Prostate gland (tissue), 2 donors: ENCODE measurements around the gene TPST1. TPM values are rescaled to one million over a fixed set of nuclear protein-coding genes. Genes with fewer than 3 reads are reported as not detected.
"Not testable (repeated sequence)": the region's sequence is repeated elsewhere in the genome, so short reads cannot be mapped to it uniquely, and the experiment has no call there.

Experiments used
- DNase-seq: peaks from one replicate; pipeline ENCODE4 v3.0.0-alpha.2; 2019; ENCODE audit warnings: low spot score
- H3K27ac ChIP-seq, 2 donors: fragments of 200-600 bp; sonication (generic); 2 replicates each; pipeline ENCODE4 v1.5.1; 2017 to 2019
- H3K27me3 ChIP-seq: fragments of 200-600 bp; sonication (generic); replicated peaks from 2 replicates; pipeline ENCODE4 v1.5.1; 2019; ENCODE audit not compliant: insufficient read depth
- H3K36me3 ChIP-seq, 2 donors: fragments of 200-600 bp; sonication (generic); 1 replicate in 1 of 2; 2 replicates in 1 of 2; pipeline versions ENCODE4 v1.5.1 to v1.8.1; 2017 to 2019
- H3K4me1 ChIP-seq: fragments of 200-600 bp; sonication (generic); replicated peaks from 2 replicates; pipeline ENCODE4 v1.5.1; 2019
- H3K4me3 ChIP-seq, 2 donors: fragments of 200-600 bp; sonication (generic); 2 replicates each; pipeline ENCODE4 v1.5.1; 2017 to 2019
- H3K9me3 ChIP-seq: fragments of 200-600 bp; sonication (generic); 2 replicates; pipeline ENCODE4 v1.5.1; 2017
- POLR2A ChIP-seq: fragments of 450-650 bp; IDR thresholded peaks from one replicate; pipeline ENCODE4 v1.6.1; 2016; ENCODE audit warnings: antibody characterized with exemption, mild to moderate bottlenecking
- POLR2AphosphoS5 ChIP-seq: sonication (generic); formaldehyde crosslinking; IDR thresholded peaks from one replicate; pipeline ENCODE4 v1.6.1; 2017; ENCODE audit warnings: antibody characterized with exemption
- WGBS: methylation state at CpG from one replicate; pipeline ENCODE4 v1.1.5; 2018; 5-methylcytosine and 5-hydroxymethylcytosine counted together
- intact Hi-C: fragments of 100-400 bp; cut with DNase I; formaldehyde crosslinking; loops from one replicate; pipeline ENCODE4 v1.14.2; 2022
- total RNA-seq, 2 donors: library from RNA; depleted of rRNA; stranded (reverse); fragments of >200 nt; gene quantifications; one replicate each; pipeline ENCODE4 v1.1.0, GENCODE V29; 2016
- TF ChIP-seq, protein P1 (sequence below), 4 experiments: fragments of 200-600 bp in 2 of 4; fragments of 450-650 bp in 2 of 4; sonication (generic) in 2 of 4; IDR thresholded peaks; 1 replicate in 3 of 4; 2 replicates in 1 of 4; pipeline ENCODE4 v1.5.1; 2016 to 2019; ENCODE audit warnings: antibody characterized with exemption in 4 of 4, mild to moderate bottlenecking in 2 of 4, moderate library complexity in 2 of 4

Gene TPST1
- total RNA-seq, 2 donors from 2014 or later, result 9.9 to 21.4 TPM

DNA sequence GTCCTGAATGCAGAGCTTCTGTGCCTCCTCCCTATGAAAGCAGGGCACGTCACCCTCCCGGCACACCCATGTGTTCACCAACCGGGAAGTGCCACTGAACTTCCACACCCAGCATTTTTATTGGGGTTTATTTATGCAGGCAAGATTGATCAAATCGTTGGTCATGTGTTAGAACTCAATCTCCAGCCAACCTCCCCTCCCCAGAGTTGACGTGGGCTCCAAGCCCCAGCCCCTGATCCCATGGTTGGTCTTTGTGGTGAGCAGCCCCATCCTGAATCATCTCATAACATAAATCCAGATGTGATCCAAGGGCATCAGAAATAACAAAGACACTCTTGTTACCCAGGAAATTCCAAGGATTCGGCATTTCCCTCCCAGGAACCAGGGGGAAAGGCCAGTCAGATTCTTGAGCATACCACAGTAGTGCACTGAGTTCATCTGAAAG lies 151.2 kb downstream of the TPST1 start:
- Histone ChIP-seq H3K36me3 (no peaks in the 10 kb centered on the region), H3K27me3 (no peaks in the 10 kb centered on the region), H3K4me1 (no peaks in the 10 kb centered on the region), H3K9me3 (no peaks in the 10 kb centered on the region), H3K4me3 (no peak overlapping the region), H3K27ac (no peak overlapping the region)
- WGBS, result 66% methylated on average over 6 of the region's 6 CpGs
- no peak for DNase-seq
- TF ChIP-seq, protein P1, sequence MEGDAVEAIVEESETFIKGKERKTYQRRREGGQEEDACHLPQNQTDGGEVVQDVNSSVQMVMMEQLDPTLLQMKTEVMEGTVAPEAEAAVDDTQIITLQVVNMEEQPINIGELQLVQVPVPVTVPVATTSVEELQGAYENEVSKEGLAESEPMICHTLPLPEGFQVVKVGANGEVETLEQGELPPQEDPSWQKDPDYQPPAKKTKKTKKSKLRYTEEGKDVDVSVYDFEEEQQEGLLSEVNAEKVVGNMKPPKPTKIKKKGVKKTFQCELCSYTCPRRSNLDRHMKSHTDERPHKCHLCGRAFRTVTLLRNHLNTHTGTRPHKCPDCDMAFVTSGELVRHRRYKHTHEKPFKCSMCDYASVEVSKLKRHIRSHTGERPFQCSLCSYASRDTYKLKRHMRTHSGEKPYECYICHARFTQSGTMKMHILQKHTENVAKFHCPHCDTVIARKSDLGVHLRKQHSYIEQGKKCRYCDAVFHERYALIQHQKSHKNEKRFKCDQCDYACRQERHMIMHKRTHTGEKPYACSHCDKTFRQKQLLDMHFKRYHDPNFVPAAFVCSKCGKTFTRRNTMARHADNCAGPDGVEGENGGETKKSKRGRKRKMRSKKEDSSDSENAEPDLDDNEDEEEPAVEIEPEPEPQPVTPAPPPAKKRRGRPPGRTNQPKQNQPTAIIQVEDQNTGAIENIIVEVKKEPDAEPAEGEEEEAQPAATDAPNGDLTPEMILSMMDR (IDR thresholded peaks at IDR 0.05), result no peak
- TF ChIP-seq POLR2AphosphoS5 (no peak), POLR2A (no peak)
- intact Hi-C loops, result no loop called here

DNA sequence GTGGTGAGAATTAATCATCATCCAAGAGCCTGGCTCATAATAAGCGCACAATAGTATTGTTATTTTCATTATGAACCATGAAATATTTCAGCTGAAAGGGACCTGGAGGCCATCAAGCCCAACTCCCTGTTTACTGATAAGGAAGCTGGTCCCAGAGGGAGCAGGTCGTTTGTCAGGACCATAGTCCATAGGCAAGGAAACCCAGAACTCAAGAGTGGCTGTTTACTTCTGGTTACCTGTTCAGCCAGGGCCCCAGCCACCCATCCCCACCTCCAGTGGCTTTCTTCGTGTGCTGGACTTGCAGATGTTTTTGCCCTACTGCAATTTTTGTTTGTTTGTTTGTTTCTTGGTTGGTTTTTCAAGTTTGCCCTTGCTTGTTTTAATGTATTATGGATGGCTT lies 152.0 kb downstream of the TPST1 start:
- no peaks in the 10 kb centered on the region for H3K27me3 ChIP-seq
- no peaks in the 10 kb centered on the region for H3K4me1 ChIP-seq
- H3K36me3 ChIP-seq, result no peaks in the 10 kb centered on the region
- H3K9me3 ChIP-seq, result no peaks in the 10 kb centered on the region
- no peak overlapping the region for H3K27ac ChIP-seq
- DNase-seq, result no peak
- TF ChIP-seq, protein P1 (IDR thresholded peaks at IDR 0.05), result no peak
- TF ChIP-seq POLR2AphosphoS5 (no peak), POLR2A (no peak)
- WGBS, result 85% methylated on average over 3 of the region's 3 CpGs
- intact Hi-C loops, result no loop called here
- H3K4me3 ChIP-seq, result no peak overlapping the region

DNA sequence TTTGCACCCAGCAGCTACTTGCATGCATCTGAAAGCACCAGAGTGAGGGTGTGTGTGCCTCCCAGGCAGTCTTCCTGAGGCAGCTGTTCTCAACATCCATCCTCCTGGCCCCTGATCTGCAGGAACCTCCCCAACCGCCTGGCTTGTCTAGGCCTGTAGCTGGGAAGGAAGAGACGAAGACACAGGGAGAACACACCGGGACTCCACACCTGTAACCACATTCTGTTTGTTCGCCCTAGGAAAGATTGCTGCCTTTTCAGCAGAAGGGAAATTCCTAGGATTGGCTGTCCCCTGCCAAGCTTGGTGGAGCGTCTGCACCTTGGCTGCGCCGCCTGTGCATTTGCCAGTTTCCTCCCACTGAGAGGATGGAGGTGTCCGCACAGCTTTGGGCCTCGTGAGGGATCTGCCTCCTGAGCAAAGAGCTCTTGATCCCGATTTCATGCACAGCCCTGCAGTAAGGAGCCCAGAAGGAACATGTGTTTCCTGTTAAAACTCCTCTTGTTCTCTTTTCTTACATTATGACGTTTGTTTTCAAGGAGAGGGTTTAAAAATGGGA lies 154.6 kb downstream of the TPST1 start:
- H3K27ac ChIP-seq, result no peak overlapping the region
- H3K9me3 ChIP-seq, result no peaks in the 10 kb centered on the region
- H3K27me3 ChIP-seq, result no peaks in the 10 kb centered on the region
- TF ChIP-seq, protein P1 (IDR thresholded peaks at IDR 0.05), result no peak
- peak; percentile 17 for TF ChIP-seq POLR2AphosphoS5
- DNase-seq, result peak; percentile 10
- intact Hi-C loops, result no loop called here
- H3K36me3 ChIP-seq, result no peaks in the 10 kb centered on the region
- 29% methylated on average over 11 of the region's 11 CpGs for WGBS
- H3K4me1 ChIP-seq, result no peaks in the 10 kb centered on the region
- H3K4me3 ChIP-seq, result no peak overlapping the region

DNA sequence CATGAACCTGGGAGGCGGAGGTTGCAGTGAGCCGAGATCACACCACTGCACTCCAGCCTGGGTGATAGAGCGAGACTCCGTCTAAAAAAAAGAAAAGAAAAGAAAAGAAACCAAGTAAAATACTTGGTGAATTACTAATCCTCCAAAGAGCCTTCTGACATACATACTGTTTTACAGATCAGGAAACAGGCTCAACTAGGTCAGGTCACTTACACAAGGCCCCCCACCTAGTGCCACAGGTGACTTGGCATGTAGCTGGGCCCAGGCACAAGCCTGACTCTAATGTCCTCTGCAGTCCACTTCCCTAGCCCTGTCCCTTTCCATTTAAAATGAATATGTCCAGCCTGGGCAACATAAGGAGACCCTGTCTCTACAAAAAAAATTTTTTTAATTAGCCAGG lies 157.0 kb downstream of the TPST1 start:
- Histone ChIP-seq H3K27me3 (no peaks in the 10 kb centered on the region), H3K27ac (no peak overlapping the region), H3K36me3 (no peaks in the 10 kb centered on the region), H3K4me3 (no peak overlapping the region), H3K4me1 (no peaks in the 10 kb centered on the region), H3K9me3 (no peaks in the 10 kb centered on the region)
- no peak for DNase-seq
- TF ChIP-seq, protein P1 (IDR thresholded peaks at IDR 0.05), result no peak
- TF ChIP-seq POLR2AphosphoS5 (no peak), POLR2A (no peak)
- intact Hi-C loops, result no loop called here
- 100% methylated on average over 4 of the region's 4 CpGs for WGBS

- intact Hi-C loops, result no loop called here
- WGBS, result 77% methylated on average over 5 of the region's 5 CpGs
- no peak for TF ChIP-seq POLR2AphosphoS5
- TF ChIP-seq POLR2A, result no peak
- TF ChIP-seq, protein P1 (IDR thresholded peaks at IDR 0.05), result no peak
Measured at GRCh38 chr7:66363635-66364034, 158.5 kb downstream of the TPST1 start.

GRCh38 chr7:66365031-66365430 lies 159.9 kb downstream of the TPST1 start:
- 94% methylated on average over 14 of the region's 14 CpGs for WGBS
- H3K27me3 ChIP-seq, H3K36me3 ChIP-seq, DNase-seq, intact Hi-C loops, H3K4me1 ChIP-seq, H3K4me3 ChIP-seq, H3K9me3 ChIP-seq, H3K27ac ChIP-seq: not testable (repeated sequence)

More at GRCh38 chr7:66363635-66364034, 158.5 kb downstream of the TPST1 start:
- Histone ChIP-seq H3K9me3 (no peaks in the 10 kb centered on the region), H3K27ac (no peak overlapping the region), H3K27me3 (no peaks in the 10 kb centered on the region), H3K36me3 (no peaks in the 10 kb centered on the region), H3K4me1 (no peaks in the 10 kb centered on the region), H3K4me3 (no peak overlapping the region)
- no peak for DNase-seq
